HUES6 (cell line): ENCODE measurements around the gene PWWP2B.
"Not testable (repeated sequence)": the region's sequence is repeated elsewhere in the genome, so short reads cannot be mapped to it uniquely, and the experiment has no call there.

ENCODE experiments used
- H3K27ac ChIP-seq: 2 replicates; pipeline ENCODE4 v1.7.0; 2013; ENCODE audit warnings: low read depth, mild to moderate bottlenecking, low read length, inconsistent platforms
- H3K27me3 ChIP-seq: 2 replicates; pipeline ENCODE4 v1.6.1; 2013; ENCODE audit warnings: low read length; ENCODE audit not compliant: control insufficient read depth, insufficient read depth
- H3K36me3 ChIP-seq: 2 replicates; pipeline ENCODE4 v1.6.1; 2013; ENCODE audit warnings: low read length; ENCODE audit not compliant: control insufficient read depth, insufficient read depth
- H3K4me1 ChIP-seq: 2 replicates; pipeline ENCODE4 v1.6.1; 2013; ENCODE audit warnings: low read length; ENCODE audit not compliant: control insufficient read depth, insufficient read depth
- H3K4me3 ChIP-seq: 2 replicates; pipeline ENCODE4 v1.5.1; 2013; ENCODE audit warnings: low read depth, low read length
- H3K9ac ChIP-seq: one replicate; pipeline ENCODE4 v1.6.1; 2013; ENCODE audit warnings: mild to moderate bottlenecking, low read length
- H3K9me3 ChIP-seq: 2 replicates; pipeline ENCODE4 v1.6.1; 2013; ENCODE audit warnings: low read depth, low read length; ENCODE audit not compliant: control insufficient read depth, insufficient read depth

Gene PWWP2B

DNA sequence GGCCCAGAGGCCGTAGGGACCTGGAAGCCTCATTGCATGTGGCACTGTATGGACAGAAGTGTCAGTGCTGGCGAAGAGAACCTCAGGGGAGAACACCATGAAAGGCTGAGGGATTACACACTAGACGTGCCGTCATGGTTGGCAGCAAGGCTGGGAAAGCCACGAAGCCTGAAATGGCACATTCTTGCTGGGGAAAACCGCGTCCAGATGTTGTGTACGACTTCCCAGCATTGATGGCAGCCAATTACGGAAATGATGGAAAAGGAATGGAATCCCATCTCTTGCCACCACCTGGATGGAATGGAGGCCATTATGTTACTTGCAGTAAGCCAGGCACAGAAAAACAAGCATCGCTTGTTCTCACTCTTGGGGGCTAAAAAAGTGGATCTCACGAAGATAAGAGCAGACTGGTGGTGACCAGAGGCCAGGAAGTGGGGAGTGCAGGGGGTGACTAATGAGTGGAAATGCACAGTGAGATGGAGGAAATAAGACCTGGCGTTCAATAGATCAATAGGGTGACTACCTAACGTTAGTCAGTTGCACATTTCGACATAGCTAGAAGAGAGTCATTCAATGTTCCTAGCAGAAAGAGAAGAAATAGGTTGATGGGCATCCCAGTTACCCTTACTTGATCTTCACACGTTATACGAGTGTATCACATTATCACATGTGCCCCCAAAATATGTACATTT, 14.6 kb upstream of the PWWP2B start:
- 0 out of 2 replicates have a peak, but pooled peaks cover 2% of the 10 kb centered on the region for H3K9me3 ChIP-seq
- H3K9ac ChIP-seq = no peak overlapping the region
- no peak overlapping the region for H3K27ac ChIP-seq
- H3K4me3 ChIP-seq = no peak overlapping the region
- no peaks in the 10 kb centered on the region for H3K27me3 ChIP-seq
- no peaks in the 10 kb centered on the region for H3K4me1 ChIP-seq
- no peaks in the 10 kb centered on the region for H3K36me3 ChIP-seq

DNA sequence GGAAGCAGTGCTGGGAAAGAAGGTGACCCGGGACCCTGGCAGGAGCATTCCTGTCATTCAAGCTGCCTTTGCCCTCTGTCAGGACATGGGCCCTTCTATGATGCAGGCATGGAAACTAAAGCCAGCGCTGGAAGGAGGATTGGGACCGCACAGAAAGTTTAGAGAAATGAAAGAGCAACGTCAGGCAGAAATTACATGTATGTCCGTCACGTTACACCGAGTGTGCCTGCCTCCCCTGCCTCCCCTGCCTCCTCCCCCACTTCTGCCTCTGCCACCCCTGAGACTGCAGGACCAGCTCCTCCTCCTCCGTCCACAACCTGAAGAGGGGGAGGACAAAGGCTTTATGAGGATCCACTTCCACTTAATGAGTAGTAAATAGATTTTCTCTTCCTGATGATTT, 13.9 kb upstream of the PWWP2B start:
- H3K9me3 ChIP-seq = 0 out of 2 replicates have a peak, but pooled peaks cover 2% of the 10 kb centered on the region
- no peak overlapping the region for H3K9ac ChIP-seq
- H3K36me3 ChIP-seq = no peaks in the 10 kb centered on the region
- H3K27ac ChIP-seq = no peak overlapping the region
- H3K27me3 ChIP-seq = no peaks in the 10 kb centered on the region
- H3K4me1 ChIP-seq = peaks cover 3% of the 10 kb centered on the region; the same call in 1 of the 2 replicates
- no peak overlapping the region for H3K4me3 ChIP-seq

DNA sequence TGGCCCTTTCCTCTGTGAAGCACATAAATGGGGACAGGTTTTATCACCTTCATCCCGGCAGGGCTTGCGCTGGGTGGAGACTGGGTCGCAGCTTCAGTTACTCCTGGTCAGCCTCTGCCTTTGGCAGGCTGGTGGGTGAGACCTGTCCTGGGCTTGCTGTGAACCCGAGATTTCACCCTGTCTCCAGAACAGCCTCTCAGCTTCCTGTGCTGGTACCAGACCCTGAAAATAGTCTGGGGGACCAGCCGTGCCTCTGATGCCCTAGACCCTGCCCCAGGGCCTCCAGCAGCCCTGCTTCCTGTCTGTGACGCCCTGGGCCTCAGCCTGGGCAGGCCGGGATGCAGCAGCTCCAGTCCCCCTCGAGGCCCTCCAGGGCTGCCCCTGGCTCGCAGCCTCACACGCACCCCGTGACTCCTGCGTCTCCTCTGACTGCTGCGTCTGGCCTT, 13.2 kb upstream of the PWWP2B start:
- Histone ChIP-seq H3K9me3 (0 out of 2 replicates have a peak, but pooled peaks cover 2% of the 10 kb centered on the region), H3K27ac (no peak overlapping the region), H3K9ac (no peak overlapping the region)

DNA sequence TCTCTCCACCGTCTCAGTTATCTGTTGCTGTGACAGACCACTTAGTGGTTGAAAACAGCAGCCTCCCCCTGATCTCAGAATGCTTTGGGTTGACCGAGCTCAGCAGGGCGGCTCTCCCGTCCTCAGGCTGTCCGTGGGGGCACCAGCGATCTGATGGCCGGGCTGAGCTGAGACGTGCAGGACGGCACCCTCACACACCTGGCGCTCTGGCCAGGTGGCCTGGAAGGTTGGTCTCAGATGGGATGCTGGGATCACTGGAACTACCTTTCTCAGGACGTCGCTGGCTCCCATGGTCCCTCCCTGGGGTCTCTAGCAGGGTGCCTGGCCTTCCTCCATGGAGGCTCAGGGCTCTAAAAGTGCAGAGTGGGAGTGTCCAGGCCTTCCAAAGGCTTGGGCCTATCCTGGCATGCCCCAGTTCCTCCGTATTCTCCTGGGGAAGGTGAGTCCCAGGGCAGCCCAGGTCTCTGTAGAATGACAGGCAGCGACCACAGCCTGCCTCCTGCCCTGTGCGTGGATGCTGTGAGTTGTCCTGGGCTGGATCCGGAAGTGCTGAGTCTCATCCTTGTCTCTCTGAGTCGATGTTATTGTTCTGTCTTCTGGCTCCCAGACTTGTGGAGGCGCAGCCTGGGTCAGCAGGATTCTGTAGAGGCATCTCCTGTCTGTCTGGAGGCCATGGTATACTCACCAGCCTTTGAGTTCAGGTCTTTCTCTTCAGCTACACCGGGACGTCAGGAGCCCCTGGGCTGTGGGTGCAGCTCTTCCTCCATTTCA, 12.2 kb upstream of the PWWP2B start:
- Histone ChIP-seq H3K36me3 (no peaks in the 10 kb centered on the region), H3K9ac (no peak overlapping the region), H3K9me3 (0 out of 2 replicates have a peak, but pooled peaks cover 2% of the 10 kb centered on the region), H3K4me1 (peaks cover 14% of the 10 kb centered on the region), H3K4me3 (no peak overlapping the region), H3K27ac (no peak overlapping the region), H3K27me3 (no peaks in the 10 kb centered on the region)

More for the DNA sequence above, 13.2 kb upstream of the PWWP2B start:
- Histone ChIP-seq H3K36me3 (no peaks in the 10 kb centered on the region), H3K27me3 (no peaks in the 10 kb centered on the region), H3K4me3 (no peak overlapping the region), H3K4me1 (peaks cover 4% of the 10 kb centered on the region; the same call in 1 of the 2 replicates)

DNA sequence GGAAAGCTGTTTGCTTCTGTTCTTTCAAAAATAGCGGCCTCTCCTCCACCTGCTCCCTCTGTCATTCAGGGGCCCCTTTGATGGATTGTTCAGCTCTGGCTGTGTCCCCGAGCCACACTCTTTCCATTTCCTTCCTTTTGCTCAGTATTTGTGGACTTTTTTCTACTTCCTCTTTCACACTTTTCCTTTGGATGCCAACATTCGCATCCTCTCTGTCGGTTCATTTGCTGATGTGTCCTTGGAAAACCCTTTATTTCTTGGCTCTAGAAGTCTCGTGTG, 11.7 kb upstream of the PWWP2B start:
- no peaks in the 10 kb centered on the region for H3K36me3 ChIP-seq
- peaks cover 14% of the 10 kb centered on the region for H3K4me1 ChIP-seq
- H3K9ac ChIP-seq = no peak overlapping the region
- no peak overlapping the region for H3K27ac ChIP-seq
- H3K9me3 ChIP-seq = 0 out of 2 replicates have a peak, but pooled peaks cover 2% of the 10 kb centered on the region
- H3K4me3 ChIP-seq = no peak overlapping the region
- no peaks in the 10 kb centered on the region for H3K27me3 ChIP-seq

DNA sequence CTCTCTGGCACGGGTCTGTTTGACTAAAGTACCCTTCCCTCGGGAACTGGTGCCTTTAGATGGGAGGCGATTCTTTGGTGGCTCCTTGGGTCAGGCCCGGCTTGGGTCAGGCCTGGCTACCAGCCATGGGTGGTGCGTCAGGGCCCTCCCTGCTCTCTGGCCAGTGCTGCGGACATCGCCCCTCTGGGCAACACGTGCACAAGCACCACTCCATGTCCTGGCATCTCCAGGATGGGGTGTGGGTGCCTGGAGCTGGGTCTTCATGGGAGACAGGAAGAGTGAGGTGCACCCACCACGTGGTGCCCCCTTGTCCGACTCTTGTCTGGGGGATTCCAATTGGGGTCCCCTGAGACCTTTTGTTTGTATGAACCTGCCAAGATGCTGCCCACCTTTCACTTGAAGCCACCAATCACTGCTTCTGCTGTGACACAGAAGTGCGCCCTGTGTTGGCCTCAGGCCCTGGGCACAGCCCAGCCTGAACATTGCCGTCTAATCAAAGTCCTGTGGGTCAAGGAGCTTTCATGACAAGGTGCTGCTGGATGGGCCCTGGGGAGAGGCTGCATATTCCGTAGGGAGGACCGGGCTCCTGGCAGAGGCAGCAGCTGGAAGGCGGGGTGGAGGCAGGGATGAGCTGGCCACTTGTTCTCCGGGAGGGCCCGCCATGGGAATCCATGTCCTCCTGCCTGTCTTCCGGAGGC, 11.1 kb upstream of the PWWP2B start:
- no peak overlapping the region for H3K27ac ChIP-seq
- H3K36me3 ChIP-seq = no peaks in the 10 kb centered on the region
- H3K27me3 ChIP-seq = no peaks in the 10 kb centered on the region
- H3K4me1 ChIP-seq = peaks cover 14% of the 10 kb centered on the region
- H3K9ac ChIP-seq = no peak overlapping the region
- no peak overlapping the region for H3K4me3 ChIP-seq
- H3K9me3 ChIP-seq = 0 out of 2 replicates have a peak, but pooled peaks cover 2% of the 10 kb centered on the region

DNA sequence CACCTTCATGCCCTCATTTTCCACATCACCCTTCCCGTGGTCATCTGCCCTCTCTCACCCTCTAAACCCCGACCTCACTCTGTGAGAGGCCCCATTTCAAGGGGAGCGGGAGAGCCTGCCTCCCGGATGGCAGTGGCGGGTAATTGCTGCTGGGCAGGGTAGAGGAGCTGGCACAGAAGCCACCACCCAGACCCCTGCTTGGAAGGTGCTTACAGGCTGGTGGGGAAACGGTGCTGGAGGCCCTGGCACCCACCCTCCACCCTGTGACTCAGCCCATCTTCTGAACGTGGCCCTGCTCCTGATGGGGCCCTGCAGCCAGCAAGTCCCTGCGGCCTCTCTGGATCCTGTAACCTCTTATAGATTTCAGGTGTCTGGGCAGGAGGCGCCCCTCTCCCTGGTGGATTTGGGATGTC, 10.6 kb upstream of the PWWP2B start:
- Histone ChIP-seq H3K9ac (no peak overlapping the region), H3K9me3 (no peaks in the 10 kb centered on the region), H3K4me3 (no peak overlapping the region), H3K36me3 (no peaks in the 10 kb centered on the region), H3K27me3 (no peaks in the 10 kb centered on the region), H3K27ac (no peak overlapping the region), H3K4me1 (peaks cover 14% of the 10 kb centered on the region)

GRCh38 chr10:132386896-132387295, 10.1 kb upstream of the PWWP2B start:
- H3K4me1 ChIP-seq = peaks cover 14% of the 10 kb centered on the region
- H3K4me3 ChIP-seq, H3K27ac ChIP-seq, H3K27me3 ChIP-seq, H3K9me3 ChIP-seq, H3K9ac ChIP-seq, H3K36me3 ChIP-seq: not testable (repeated sequence)

DNA sequence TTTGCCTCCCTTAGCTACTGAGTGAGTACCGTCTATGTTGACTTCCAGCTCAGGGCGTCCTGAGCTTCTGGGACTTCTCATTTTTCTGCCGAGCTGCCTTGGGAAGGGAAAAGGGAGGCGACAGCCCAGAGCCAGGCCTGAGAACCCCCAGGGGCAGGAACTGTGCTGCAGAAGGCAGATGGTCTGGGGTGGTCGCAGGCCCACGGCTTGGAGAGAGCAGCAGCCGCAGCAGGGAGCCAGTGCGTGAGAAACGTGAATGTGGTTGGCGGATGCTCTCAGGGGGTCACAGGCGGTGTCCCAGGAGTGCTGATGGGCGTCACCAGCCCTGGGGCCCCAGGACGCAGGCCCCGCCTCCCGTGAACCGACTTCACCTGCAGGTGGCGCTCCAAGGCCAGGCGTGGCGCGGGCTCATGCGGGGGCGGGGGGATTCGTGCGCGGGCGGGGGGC, 9.2 kb upstream of the PWWP2B start:
- no peaks in the 10 kb centered on the region for H3K9me3 ChIP-seq
- H3K27ac ChIP-seq = no peak overlapping the region
- H3K27me3 ChIP-seq = no peaks in the 10 kb centered on the region
- peak overlapping the region; percentile 40 for H3K4me3 ChIP-seq
- no peaks in the 10 kb centered on the region for H3K36me3 ChIP-seq
- H3K9ac ChIP-seq = peak overlapping the region; percentile 47
- peaks cover 14% of the 10 kb centered on the region for H3K4me1 ChIP-seq

GRCh38 chr10:132388891-132389432, 8.0 kb upstream of the PWWP2B start:
- Histone ChIP-seq H3K36me3 (no peaks in the 10 kb centered on the region), H3K4me3 (no peak overlapping the region), H3K27me3 (no peaks in the 10 kb centered on the region), H3K9me3 (no peaks in the 10 kb centered on the region), H3K27ac (no peak overlapping the region), H3K9ac (no peak overlapping the region), H3K4me1 (peaks cover 14% of the 10 kb centered on the region)
